ENCODE data around the gene CLEC5A.
"Not testable (repeated sequence)": the region's sequence is repeated elsewhere in the genome, so short reads cannot be mapped to it uniquely, and the experiment has no call there.

DNA sequence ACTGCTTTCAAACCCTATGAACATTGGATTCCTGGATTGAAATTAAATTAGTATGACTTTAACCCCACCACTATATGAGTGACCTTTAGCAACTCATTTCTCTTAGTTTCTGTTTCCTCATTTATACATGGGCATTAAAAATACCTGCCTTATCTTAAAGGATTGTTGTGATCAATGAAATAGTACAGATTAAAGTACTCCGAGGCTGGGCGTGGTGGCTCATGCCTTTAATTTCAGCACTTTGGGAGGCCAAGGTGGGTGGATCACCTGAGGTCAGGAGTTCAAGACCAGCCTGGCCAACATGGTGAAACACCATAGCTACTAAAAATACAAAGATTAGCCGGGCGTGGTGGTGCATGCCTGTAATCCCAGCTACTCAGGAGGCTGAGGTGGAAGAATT, 41.0 kb upstream of the CLEC5A start:
- TF ChIP-seq EP300 (IDR thresholded peaks at IDR 0.05); POLR2A (IDR thresholded peaks at IDR 0.05; ENCODE audit: low read depth): not testable (repeated sequence)
- TF ChIP-seq, protein P1, sequence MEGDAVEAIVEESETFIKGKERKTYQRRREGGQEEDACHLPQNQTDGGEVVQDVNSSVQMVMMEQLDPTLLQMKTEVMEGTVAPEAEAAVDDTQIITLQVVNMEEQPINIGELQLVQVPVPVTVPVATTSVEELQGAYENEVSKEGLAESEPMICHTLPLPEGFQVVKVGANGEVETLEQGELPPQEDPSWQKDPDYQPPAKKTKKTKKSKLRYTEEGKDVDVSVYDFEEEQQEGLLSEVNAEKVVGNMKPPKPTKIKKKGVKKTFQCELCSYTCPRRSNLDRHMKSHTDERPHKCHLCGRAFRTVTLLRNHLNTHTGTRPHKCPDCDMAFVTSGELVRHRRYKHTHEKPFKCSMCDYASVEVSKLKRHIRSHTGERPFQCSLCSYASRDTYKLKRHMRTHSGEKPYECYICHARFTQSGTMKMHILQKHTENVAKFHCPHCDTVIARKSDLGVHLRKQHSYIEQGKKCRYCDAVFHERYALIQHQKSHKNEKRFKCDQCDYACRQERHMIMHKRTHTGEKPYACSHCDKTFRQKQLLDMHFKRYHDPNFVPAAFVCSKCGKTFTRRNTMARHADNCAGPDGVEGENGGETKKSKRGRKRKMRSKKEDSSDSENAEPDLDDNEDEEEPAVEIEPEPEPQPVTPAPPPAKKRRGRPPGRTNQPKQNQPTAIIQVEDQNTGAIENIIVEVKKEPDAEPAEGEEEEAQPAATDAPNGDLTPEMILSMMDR (IDR thresholded peaks at IDR 0.05) = not testable (repeated sequence)

Data from esophagus muscularis mucosa (tissue), 4 donors.